Activated CD4-positive, alpha-beta T cell treated with anti-CD3 and anti-CD28 coated beads, Interleukin-2, Interleukin-6, amounts not matched to agents 100 ng/mL and 50 ng/mL, durations not matched to agents 16 hours and 8 hours (primary cell): Measurements from ENCODE around the gene NOPCHAP1.
"Not testable (repeated sequence)": the region's sequence is repeated elsewhere in the genome, so short reads cannot be mapped to it uniquely, and the experiment has no call there.

Experiments used
- DNase-seq: peaks from one replicate; pipeline ENCODE4 v3.0.0-alpha.2; 2020

NOPCHAP1 gene, protein sequence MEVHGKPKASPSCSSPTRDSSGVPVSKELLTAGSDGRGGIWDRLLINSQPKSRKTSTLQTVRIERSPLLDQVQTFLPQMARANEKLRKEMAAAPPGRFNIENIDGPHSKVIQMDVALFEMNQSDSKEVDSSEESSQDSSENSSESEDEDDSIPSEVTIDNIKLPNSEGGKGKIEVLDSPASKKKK

DNA sequence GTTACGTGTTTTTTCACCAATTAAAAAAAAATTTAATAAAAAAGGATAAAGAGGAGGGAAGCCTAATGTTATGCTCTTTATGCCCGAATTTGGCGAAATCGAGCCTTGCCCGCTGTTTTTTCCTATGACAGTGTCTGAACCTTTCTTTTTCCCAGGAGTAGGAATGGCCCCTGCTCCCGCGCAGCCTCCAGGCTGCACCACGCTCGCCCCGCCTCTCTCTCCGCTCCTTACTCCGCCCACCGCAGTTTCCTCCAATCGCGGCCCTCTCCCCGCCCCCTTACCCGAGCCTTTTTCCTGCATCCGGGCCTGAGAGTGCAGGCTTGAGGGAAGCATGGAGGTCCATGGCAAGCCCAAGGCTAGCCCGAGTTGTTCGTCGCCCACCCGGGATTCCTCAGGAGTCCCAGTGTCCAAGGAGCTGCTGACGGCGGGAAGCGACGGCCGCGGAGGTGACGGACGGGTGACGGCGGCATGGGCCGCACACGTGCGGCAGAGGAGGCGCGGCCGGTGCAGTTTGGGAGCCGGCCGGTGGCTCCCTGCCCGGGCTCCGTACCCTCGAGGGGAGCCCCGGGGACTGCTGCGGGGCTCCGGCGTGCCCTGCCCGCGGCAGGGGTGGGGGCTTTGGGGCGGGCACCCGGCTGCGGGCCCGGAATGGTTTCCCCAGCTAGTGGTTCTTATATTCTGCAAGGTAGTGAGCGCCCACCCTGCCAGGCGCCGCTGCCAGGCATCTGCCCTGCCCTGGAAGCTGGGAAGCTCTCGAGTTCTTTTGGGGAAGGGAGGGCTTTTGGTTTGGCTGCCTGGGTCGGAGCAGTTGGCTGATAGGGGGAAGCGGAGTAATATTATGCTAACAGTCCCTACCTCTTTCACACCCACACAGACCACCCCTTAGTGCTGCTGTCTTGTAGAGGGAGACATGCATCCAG lies at the start of gene NOPCHAP1:
Gene NOPCHAP1, plus strand, starts transcription at position 295 of the 920 bp plus-strand sequence. Its CDS starts 37 bp downstream, at position 332.
- peak; percentile 92 for DNase-seq

DNA sequence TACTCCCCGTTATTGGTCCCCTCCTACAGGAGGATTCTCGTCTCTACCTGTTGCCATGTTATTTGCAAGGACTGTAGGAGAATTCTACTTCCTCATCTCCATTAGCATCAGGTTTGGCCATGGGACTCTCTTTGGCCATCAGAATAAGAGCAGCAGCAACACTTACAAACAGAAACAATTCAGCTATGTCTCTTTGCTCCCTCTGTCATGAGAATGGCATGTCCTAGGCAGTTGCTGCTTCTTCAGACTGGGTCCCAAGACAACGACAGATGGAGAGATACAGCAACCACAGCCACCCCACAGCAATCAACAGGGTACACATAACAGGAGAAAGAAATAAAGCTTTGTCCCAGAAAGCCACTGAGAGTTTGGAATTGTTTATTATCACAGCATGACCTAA lies 47.7 kb upstream of the NOPCHAP1 start:
- no peak for DNase-seq

DNA sequence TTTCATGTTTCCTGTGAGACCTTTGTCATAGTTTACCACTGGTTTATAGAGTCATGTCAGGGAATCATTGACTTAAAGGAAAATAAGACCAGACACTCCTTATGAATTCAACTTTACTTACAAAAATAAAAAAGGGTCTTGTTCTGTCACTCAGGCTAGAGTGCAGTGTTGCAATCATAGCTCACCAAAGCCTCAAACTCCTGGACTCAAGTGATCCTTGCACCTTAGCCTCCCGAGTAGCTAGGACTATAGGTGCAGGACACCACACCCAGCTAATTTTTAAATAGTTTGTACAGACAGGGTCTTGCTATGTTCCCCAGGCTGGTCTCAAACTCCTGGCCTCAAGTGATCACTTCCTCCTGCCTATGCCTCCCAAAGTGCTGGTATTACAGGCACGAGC lies 47.0 kb upstream of the NOPCHAP1 start:
- no peak for DNase-seq

DNA sequence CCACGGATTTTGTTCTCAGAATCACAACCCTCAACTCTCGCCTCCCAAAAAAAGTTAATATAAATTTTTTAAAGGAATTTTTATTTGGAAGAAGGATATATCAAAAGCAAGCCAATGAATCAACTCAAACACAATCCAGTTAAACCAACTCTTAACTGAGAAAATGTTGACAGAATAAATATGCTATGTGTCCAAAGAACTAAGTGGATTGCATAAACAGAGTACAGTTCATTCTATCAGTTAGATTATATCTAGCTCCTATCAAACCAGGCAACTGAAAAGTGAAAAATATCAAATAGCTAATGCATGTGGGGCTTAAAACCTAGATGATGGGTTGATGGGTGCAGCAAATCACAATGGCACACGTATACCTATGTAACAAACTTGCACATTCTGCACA lies 44.7 kb upstream of the NOPCHAP1 start:
- no peak for DNase-seq

DNA sequence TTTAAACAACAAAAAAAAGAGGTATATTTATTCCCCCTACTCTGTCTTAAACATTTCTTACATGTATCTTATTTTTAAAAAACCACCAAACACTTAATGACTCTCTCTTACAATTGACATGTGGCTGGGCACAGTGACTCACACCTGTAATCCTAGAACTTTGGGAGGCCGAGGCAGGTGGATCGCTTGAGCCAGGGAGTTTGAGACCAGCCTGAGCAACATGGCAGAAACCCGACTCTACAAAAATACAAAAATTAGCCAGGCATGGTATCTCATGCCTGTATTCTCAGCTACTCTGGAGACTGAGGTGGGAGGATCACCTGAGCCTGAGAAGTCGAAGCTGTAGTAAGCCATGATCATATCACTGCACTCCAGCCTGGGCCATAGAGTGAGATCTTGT lies 44.0 kb upstream of the NOPCHAP1 start:
- DNase-seq = no peak

DNA sequence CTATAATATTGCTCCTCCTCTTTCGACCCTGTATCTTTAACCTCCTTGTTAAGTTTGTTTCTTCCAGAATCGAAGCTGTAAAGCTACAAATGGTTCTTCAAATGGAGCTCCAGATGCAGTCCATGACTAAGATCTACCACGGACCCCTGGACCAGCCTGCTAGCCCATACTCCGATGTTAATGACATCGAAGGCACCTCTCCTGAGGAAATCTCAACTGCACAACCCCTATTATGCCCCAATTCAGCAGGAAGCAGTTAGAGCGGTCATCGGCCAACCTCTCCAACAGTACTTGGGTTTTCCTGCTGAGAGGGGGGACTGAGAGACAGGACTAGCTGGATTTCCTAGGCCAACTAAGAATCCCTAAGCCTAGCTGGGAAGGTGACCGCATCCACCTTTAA lies 42.7 kb upstream of the NOPCHAP1 start:
- not testable (repeated sequence) for DNase-seq

DNA sequence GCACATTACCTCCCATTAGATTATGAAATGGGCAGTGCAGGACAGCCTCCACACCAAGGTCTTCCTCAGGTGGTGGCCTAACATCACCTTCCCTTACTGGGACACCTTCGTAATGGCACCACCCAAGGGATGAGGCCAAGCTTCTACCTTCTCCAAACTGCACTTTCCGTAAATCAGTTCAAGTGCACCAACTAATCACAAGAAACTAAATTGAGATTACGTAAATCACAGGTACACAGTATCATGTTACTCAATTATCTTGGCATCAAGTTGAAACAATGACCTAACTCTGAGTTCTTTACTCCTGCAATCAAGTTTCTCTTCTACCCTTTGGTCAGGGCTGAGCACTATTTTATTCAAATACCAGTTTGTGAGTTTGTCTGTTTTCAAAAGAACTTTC lies 41.9 kb upstream of the NOPCHAP1 start:
- no peak for DNase-seq

DNA sequence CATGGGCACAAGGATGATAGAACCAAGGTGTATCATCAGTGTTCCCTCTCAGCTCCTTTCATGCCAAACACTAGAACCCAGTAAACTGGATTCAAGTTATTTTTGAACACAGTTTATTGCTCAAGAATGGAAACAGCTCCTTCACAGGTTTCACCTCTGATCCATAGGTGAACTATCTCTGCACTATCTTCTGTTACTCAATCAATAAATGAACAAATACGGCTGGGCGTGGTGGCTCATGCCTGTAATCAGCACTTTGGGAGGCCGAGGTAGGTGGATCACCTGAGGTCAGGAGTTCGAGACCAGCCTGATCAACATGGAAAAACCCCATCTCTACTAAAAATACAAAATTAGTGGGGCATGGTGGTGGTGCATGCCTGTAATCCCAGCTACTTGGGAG lies 37.4 kb upstream of the NOPCHAP1 start:
- not testable (repeated sequence) for DNase-seq

DNA sequence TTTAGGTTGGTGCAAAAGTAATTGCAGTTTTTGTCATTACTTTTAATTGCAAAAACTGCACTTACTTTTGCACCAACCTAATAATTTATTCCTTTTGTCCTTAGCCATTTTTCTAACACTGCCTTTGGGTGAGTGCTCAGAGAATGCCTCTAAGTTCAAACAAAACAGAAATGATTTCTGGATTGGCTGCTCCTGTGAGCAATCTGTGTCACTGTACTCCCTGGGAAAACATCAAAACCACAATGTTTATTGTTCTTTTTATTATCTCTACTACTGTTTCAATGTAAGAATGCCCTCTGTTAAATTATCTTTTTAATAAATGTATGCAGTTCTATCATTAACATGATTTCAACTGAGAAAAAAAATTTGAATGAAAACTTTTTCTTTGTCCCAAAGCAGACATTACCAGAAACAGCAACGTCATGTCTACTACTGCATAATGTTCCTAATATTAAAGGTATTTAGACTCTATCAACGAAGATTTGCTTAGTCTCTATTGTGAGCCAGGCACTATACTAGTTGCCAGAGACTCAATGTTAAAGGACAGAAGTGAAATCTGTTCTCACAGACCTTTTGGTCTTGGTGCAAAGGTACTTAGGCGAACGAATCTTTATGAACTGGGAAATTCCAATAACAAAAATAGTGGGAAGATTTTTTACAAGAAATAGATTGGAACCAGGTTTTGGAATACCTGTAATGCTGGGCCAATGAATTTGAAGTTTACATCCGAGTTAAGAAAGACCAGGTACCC lies 34.2 kb upstream of the NOPCHAP1 start:
- no peak for DNase-seq

DNA sequence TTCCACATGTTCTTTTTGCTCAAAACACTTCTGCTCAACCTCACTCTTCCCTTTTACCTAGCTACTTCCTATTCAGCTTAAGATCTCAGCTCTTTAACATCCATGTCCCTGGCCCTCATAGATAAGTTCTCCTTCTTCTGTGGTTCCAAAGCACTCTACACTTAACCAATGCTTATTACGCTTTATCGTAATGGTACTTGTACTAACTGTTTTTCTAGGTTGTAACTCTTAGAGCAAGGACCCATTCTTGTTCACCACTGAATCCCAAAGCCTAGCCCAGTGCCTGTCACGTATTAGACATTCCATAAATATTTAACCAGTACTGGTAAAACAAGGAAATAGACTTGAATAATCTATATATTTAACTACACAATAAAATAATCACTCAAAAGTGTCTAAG lies 33.3 kb upstream of the NOPCHAP1 start:
- no peak for DNase-seq

DNA sequence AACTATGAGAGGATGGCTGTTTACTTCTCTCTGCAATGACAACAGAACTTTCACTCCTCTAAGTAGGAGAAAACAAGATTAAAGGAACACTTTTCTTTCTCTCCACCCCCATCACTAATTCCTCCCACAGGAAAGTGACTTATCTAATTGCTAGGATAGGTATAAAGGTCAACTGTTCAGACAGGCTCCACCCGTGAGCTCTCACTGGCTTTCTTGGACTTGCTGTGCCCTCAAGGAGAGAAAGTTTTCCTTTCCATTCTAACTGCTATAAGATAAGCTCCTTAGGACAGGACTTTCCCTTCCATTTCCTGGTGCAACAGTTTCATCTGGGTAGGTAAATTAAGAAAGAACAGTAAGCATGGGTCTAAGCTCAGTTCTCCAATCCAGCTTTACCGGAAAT lies 32.8 kb upstream of the NOPCHAP1 start:
- no peak for DNase-seq

DNA sequence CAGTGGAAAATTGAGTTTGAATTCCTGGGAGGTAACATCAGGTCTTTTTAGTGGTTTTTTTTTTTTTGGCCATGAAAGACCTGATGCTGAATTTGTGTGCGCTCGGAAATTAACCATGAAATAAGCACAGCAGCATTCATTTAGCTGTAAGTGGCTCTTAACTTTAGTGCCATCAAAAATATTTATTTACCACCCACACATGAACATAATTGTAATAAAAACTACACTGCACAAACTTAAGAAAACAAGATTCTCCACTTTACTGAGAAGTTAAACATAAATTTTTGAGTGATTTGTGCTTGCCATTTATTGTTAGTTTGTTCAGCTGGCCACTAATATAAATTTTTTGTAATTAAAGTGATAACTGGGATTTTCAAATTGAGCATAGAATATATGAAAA lies 30.4 kb upstream of the NOPCHAP1 start:
- no peak for DNase-seq

DNA sequence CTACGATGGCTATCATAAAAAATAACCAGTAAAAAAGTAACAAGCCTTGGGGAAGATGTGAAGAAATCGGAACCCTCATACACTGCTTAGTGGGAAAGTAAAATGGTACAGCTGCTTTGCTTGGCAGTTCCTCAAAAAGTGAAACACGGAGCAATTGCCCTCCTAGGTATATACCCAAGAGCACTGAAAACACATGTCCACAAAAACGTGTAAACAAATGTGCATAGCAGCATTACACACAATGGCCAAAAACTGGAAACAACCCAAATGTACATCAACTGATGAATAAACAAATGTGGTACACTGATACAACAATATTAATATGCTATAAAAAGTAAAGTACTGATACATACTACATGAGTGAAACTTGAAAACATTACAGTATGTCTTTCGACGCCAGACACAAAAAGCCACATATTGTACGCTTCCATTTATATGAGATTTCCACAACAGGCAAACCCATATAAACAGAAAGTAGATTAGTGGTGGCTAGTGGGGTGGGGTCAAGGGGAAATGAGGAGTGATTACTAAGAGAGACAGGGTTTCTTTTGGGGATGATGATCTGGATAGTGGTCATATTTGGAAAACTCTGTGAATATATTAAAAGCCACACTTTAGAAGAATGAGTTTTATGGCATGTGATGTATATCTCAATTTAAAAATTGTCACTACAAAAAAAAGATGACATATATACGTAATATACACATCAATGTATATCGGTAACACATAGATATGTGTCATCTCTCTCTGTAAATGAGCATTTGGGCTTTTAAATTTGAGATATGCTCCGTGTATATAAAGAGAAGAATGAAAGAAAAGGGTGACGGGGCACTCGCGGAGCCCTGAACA lies 29.0 kb upstream of the NOPCHAP1 start:
- no peak for DNase-seq

DNA sequence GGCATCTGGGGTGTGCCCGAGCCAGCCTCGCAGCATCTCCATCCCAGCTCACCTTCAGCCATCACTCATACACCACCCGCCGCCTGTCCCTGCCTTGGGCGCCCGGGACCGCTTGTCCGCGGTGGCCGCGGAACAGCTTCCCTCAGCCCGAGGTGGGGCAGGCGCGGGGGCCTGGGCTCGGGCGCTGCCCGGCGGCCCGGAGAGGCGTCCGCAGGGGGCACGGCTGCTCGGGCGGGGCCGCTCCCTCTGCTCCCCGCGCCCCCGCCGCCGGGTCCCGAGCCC lies 28.5 kb upstream of the NOPCHAP1 start:
- DNase-seq = peak; percentile 41

DNA sequence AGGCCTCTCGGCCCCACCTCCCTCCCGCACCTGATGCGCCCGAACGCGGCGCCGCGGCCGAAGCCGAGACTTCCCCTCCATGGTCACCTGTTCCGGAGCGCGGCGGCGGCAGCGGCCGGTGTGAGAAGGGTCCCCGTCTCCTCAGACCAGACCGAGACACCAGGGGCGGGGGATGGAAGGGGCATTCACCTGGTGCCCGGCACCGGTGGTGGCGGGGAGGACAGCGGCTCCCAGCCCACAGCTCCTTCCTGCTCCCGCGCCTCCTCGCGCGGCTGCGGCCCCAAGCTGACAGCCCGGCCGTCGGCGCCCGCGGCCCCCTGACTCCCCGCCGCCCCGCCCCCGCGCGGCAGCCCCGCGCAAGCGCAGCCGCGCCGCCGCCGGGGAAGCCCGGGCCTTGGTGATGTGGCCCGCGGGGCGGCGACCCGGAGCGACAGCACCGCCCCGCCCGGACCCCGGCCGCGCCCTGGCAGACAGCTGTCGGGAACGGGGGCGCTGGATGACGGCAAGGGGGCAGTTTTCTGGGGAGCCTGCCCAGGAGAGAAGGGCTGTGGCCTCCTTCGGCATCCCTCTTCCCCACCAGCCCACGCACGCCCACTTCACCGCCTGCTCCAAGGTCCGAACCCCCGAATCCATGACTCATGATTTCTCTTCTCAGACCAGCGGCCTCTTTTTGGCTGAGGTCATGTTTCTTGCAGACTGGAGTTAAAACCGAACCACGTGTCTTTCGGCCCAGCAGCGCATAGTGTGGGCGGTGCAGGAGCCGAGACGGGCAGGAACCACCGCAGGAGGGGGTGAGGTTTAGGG lies 27.9 kb upstream of the NOPCHAP1 start, which contains the start of gene SLC41A2:
Gene SLC41A2, minus strand, starts transcription at position 290 of the 804 bp plus-strand sequence. CDS start 29,763 bp downstream, outside the sequence.
- peak; percentile 89 for DNase-seq

DNA sequence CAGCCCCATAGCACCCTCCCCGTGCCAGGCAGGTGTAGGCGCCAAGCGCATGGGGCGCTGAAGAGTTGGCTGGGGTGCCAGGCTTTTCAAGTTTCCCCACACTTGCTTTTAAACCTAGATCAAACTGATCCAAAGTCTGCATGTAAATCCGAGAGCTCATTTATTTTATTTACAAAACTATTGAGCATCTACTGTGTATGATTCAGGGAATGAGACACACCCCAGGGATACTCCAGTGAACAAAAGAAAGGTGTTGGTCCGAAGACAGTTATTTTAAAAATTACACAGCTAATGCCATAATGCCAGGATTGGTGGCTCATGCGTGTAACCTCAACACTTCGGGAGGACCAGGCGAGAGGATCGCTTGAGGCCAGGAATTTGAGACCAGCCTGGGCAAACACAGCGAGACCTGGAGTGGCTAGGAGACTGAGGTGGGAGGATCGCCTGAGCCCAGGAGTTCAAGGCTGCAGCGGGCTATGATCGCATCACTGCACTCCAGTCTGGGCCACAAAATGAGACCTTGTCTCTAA lies 27.2 kb upstream of the NOPCHAP1 start:
- DNase-seq = no peak

DNA sequence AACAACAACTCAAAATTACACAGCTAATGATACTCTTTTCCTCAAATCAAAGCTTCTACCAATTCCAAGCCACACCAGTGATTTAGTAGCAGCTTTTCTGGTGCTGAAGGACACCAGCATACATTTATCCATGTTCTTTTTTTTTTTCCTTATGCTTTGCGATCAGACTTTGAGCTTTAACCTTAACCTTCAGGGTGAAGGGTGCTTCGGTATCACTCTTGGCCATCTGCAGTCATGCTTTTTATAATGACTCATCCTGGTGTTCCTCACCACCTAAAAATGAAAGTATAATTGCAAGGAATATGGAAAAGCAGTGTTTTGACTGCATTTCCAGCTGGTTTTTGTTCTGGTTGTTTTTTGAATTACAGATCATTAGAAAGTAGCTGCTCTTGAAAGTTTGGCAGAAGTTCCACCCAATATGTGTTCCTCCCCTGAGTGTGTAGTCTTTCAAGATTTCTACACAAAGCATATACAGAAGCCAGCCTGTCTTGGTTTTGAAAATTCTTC lies 26.7 kb upstream of the NOPCHAP1 start:
- peak; percentile 53 for DNase-seq

DNA sequence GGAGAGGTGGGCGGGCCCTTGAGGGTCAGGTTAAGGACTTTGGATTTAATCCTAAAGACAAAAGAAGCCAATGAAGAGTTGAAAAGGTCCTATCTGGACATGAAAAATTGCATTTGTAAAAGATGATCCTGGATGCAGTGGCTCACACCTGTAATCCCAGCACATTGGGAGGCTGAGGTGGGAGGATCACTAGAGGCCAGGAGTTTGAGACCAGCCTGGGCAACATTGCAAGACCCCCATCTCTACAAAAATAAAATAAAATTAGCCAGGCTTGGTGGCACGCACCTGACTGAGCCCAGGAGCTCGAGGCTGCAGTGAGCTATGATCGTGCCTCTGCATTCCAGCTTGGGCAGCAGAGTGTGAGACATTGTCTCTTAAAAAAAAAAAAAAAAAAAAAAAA lies 25.7 kb upstream of the NOPCHAP1 start:
- DNase-seq = no peak

DNA sequence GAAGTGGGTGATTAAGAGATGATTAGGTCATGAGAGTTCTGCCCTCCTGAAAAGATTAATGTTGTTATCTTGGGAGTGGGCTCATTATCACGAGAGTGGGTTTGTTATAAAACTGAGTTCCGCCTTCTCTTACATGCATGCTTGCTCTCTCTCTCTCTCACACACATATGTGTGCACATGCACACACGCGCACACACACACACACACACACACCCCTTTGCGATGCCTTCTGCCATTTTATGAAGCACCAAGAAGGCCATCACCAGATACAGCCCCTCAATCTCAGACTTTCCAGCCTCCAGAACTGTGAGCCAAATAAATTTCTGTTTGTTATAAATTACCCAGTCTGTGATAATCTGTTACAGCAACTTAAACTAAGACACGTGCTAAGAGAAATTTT lies 22.4 kb upstream of the NOPCHAP1 start:
- DNase-seq = no peak

DNA sequence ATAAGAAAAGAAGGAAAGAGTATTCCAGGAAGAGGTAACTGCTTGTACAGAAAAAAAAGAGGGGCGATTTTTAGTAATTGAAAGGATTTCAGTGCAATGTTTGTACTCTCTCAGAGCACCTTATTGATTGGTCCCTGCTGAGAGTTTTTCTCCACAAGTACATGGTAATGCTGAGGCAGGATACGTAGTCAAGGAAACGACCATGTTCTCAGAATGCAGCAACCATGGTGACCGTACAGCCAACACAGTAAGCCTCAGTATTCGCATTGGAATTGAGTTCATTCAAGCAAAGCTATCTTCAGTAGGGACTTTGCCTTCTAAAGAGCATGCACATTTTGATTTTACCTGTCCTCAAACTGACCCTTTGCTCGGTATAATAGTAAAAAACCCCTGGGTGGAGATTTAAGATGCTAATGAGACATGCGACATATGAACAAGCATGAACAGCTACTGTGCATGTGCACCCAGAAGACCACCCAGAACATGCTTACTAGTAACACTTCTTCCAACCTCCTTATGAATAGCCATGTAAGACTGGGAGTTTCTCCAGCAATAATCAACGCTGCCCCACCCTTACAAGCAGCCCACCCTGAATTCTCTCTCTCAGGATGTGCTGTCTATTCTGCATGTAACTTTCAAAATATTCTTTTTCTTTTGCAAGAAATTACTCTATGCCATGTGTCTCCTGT lies 21.8 kb upstream of the NOPCHAP1 start:
- DNase-seq = no peak

DNA sequence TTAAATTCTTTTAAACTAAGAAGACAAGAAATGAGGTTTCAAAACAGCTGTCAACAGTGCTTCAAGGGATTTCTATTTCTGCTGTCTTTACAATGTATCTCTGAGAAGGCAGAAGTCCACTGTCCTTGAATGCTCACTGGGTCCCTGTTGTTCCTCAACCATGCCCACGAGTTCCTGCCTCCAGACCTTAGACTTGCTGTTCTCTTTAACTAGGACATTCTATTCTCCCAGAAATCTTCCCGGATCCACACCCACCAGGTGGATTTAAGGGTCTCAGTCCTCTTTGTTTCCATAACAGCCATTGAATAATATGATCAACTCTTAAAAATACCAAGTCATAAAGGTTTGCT lies 21.3 kb upstream of the NOPCHAP1 start:
- no peak for DNase-seq
